Nephron progenitor cell (in vitro differentiated cells): Measurements from ENCODE around the gene DHRS3.

Experiments used
- DNase-seq: peaks from one replicate; pipeline ENCODE4 v3.0.0; 2021
- H3K27ac Mint-ChIP-seq: 2 replicates; pipeline ENCODE4 v1.8.0; 2021; ENCODE audit warnings: mild to moderate bottlenecking, moderate library complexity, mixed read lengths
- H3K27me3 Mint-ChIP-seq: 2 replicates; pipeline ENCODE4 v1.8.0; 2021; ENCODE audit warnings: mild to moderate bottlenecking, low read depth, mixed read lengths; ENCODE audit not compliant: poor library complexity
- H3K36me3 Mint-ChIP-seq: 2 replicates; pipeline ENCODE4 v1.8.0; 2021; ENCODE audit warnings: low read depth, mixed read lengths
- H3K4me1 Mint-ChIP-seq: 2 replicates; pipeline ENCODE4 v1.8.0; 2021; ENCODE audit warnings: mixed read lengths
- H3K4me3 Mint-ChIP-seq: 2 replicates; pipeline ENCODE4 v1.8.0; 2021; ENCODE audit warnings: mild to moderate bottlenecking, moderate library complexity, mixed read lengths
- H3K9me3 Mint-ChIP-seq: 2 replicates; pipeline ENCODE4 v1.8.0; 2021; ENCODE audit warnings: mild to moderate bottlenecking, moderate library complexity, mixed read lengths
- CTCF ChIP-seq: fragments of 200-600 bp; sonication (generic); IDR thresholded peaks from 2 replicates; pipeline ENCODE4 v1.5.0; 2021; ENCODE audit warnings: antibody characterized with exemption

DHRS3 gene

GRCh38 chr1:12636098-12636950 is 18.3 kb upstream of the DHRS3 start:
- peaks cover 48% of the 10 kb centered on the region for H3K9me3 Mint-ChIP-seq
- peak overlapping the region; percentile 96 for H3K27ac Mint-ChIP-seq
- H3K27me3 Mint-ChIP-seq, result peaks cover 9% of the 10 kb centered on the region
- H3K36me3 Mint-ChIP-seq, result peaks cover 15% of the 10 kb centered on the region
- TF ChIP-seq CTCF, result no peak
- DNase-seq, result peak; percentile 77
- peaks cover 32% of the 10 kb centered on the region for H3K4me1 Mint-ChIP-seq
- peak overlapping the region; percentile 54 for H3K4me3 Mint-ChIP-seq

- DNase-seq, result no peak
- no peak for TF ChIP-seq CTCF
- Mint-ChIP-seq H3K36me3 (no peaks in the 10 kb centered on the region), H3K9me3 (peaks cover 33% of the 10 kb centered on the region), H3K27me3 (peaks cover 9% of the 10 kb centered on the region), H3K4me3 (no peak overlapping the region), H3K27ac (no peak overlapping the region), H3K4me1 (peaks cover 33% of the 10 kb centered on the region)
Observed at GRCh38 chr1:12634696-12635202, 16.7 kb upstream of the DHRS3 start.

- Mint-ChIP-seq H3K36me3 (no peaks in the 10 kb centered on the region), H3K9me3 (peaks cover 27% of the 10 kb centered on the region), H3K27ac (no peak overlapping the region), H3K4me3 (no peak overlapping the region), H3K4me1 (peaks cover 39% of the 10 kb centered on the region), H3K27me3 (peaks cover 6% of the 10 kb centered on the region)
- TF ChIP-seq CTCF, result no peak
- no peak for DNase-seq
Observed at GRCh38 chr1:12634156-12634555, 16.1 kb upstream of the DHRS3 start.

GRCh38 chr1:12631571-12631970 is 13.6 kb upstream of the DHRS3 start:
- H3K4me3 Mint-ChIP-seq, result no peak overlapping the region
- no peaks in the 10 kb centered on the region for H3K36me3 Mint-ChIP-seq
- H3K27ac Mint-ChIP-seq, result peak overlapping the region; percentile 35
- TF ChIP-seq CTCF, result no peak
- H3K9me3 Mint-ChIP-seq, result peaks cover 14% of the 10 kb centered on the region
- peaks cover 6% of the 10 kb centered on the region for H3K27me3 Mint-ChIP-seq
- no peak for DNase-seq
- peaks cover 39% of the 10 kb centered on the region for H3K4me1 Mint-ChIP-seq

- Mint-ChIP-seq H3K27ac (no peak overlapping the region), H3K4me1 (peaks cover 34% of the 10 kb centered on the region), H3K36me3 (no peaks in the 10 kb centered on the region), H3K4me3 (no peak overlapping the region), H3K27me3 (peaks cover 6% of the 10 kb centered on the region), H3K9me3 (peaks cover 10% of the 10 kb centered on the region)
- no peak for DNase-seq
- TF ChIP-seq CTCF, result no peak
Observed at GRCh38 chr1:12630946-12631530, 13.0 kb upstream of the DHRS3 start.
